Upper lobe of left lung (tissue), 6 donors: Measurements from ENCODE around the gene LRRC26. TPM values are rescaled to one million over a fixed set of nuclear protein-coding genes. Genes with fewer than 3 reads are reported as not detected.

Experiments
- ATAC-seq, 2 donors: fragments of 200-7000 bp; cut with Tn5 transposase; one replicate each; pipeline ENCODE4 v1.9.1; 2022; ENCODE audit warnings: mild to moderate bottlenecking in 2 of 2, moderate library complexity in 2 of 2; ENCODE audit not compliant: low FRiP score in 2 of 2
- DNase-seq, 2 donors: peaks; one replicate each; pipeline ENCODE4 v3.0.0-alpha.2; 2019 to 2020
- H3K27ac ChIP-seq, 4 donors: fragments of 200-600 bp; sonication (generic); one replicate each; pipeline ENCODE4 v1.5.1; 2016 to 2019
- H3K27me3 ChIP-seq, 4 donors: fragments of 200-600 bp; sonication (generic); one replicate each; pipeline ENCODE4 v1.5.1; 2017 to 2019
- H3K36me3 ChIP-seq, 4 donors: fragments of 200-600 bp; sonication (generic); one replicate each; pipeline ENCODE4 v1.5.1; 2016 to 2019
- H3K4me1 ChIP-seq, 4 donors: fragments of 200-600 bp; sonication (generic); one replicate each; pipeline ENCODE4 v1.5.1; 2018 to 2019
- H3K4me3 ChIP-seq, 4 donors: fragments of 200-600 bp; sonication (generic); one replicate each; pipeline ENCODE4 v1.5.1; 2017 to 2019; ENCODE audit warnings: mild to moderate bottlenecking in 2 of 4, moderate library complexity in 1 of 4
- H3K9me3 ChIP-seq, 4 donors: fragments of 200-600 bp; sonication (generic); one replicate each; pipeline ENCODE4 v1.5.1; 2018 to 2019
- EP300 ChIP-seq, 4 donors: sonication (generic); formaldehyde crosslinking; IDR thresholded peaks; one replicate each; pipeline ENCODE4 v1.5.1; 2017; ENCODE audit warnings: antibody characterized with exemption in 4 of 4, control low read depth in 2 of 4
- POLR2A ChIP-seq, 4 donors: fragments of 450-650 bp; IDR thresholded peaks; one replicate each; pipeline ENCODE4 v1.5.1; 2016 to 2017; ENCODE audit warnings: antibody characterized with exemption in 4 of 4, mild to moderate bottlenecking in 2 of 4
- POLR2AphosphoS5 ChIP-seq, 2 donors: sonication (generic); formaldehyde crosslinking; IDR thresholded peaks; one replicate each; pipeline ENCODE4 v1.5.1; 2017; ENCODE audit warnings: antibody characterized with exemption in 2 of 2
- WGBS, 2 donors: methylation state at CpG; one replicate each; pipeline ENCODE4 v1.1.5; 2017 to 2018; 5-methylcytosine and 5-hydroxymethylcytosine counted together
- total RNA-seq, 6 donors: library from RNA; depleted of rRNA in 4 of 6; stranded (reverse); fragments of >200 nt in 4 of 6; gene quantifications; one replicate each; pipeline versions ENCODE4 v1.1.0 to v1.2.1, GENCODE V29; 2016 to 2021
- TF ChIP-seq, protein P1 (sequence below), 6 experiments: fragments of 450-650 bp in 4 of 6; fragments of 200-600 bp in 2 of 6; sonication (generic) in 2 of 6; IDR thresholded peaks; one replicate each; pipeline ENCODE4 v1.5.1; 2016 to 2019; ENCODE audit warnings: antibody characterized with exemption in 6 of 6
- donor health status: DM: no; HTN: no; CAD: no; lungs with moderate emphysema.
- donor health status: DM: no; HTN: yes; CAD: no; lungs with severe emphysema.

Gene LRRC26
- total RNA-seq, 6 donors from 2014 or later, result 0.46 to 6.3 (median 1.7) TPM; not detected in 2

DNA sequence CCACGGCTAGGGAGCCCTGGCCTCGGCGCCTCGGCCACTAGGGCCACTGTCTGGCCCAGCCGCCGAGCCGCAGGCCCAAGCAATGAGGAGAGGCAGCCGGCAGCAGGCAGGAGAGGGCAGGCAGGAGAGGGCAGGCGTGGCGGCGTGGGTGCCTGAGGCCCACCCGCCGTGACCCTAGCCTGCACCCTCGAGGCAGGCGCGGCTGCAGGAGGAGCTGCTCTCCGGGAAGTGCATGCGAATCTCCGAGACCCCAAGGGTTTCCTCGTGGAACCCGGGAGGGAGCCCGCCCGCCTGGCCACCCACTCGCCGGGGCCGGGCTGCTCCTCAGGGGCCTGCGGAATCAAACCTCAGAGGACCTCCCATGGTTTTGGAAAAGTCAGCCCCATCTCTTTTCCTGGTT, 21.6 kb downstream of the LRRC26 start:
- H3K36me3 ChIP-seq, result no peaks in the 10 kb centered on the region
- H3K27ac ChIP-seq, result no peak overlapping the region
- H3K4me1 ChIP-seq, result no peaks in the 10 kb centered on the region
- ATAC-seq (no peak), DNase-seq (peak in 1 of 2 donors; percentile 72)
- TF ChIP-seq EP300 (IDR thresholded peaks at IDR 0.05), result no peak
- TF ChIP-seq, protein P1, sequence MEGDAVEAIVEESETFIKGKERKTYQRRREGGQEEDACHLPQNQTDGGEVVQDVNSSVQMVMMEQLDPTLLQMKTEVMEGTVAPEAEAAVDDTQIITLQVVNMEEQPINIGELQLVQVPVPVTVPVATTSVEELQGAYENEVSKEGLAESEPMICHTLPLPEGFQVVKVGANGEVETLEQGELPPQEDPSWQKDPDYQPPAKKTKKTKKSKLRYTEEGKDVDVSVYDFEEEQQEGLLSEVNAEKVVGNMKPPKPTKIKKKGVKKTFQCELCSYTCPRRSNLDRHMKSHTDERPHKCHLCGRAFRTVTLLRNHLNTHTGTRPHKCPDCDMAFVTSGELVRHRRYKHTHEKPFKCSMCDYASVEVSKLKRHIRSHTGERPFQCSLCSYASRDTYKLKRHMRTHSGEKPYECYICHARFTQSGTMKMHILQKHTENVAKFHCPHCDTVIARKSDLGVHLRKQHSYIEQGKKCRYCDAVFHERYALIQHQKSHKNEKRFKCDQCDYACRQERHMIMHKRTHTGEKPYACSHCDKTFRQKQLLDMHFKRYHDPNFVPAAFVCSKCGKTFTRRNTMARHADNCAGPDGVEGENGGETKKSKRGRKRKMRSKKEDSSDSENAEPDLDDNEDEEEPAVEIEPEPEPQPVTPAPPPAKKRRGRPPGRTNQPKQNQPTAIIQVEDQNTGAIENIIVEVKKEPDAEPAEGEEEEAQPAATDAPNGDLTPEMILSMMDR (IDR thresholded peaks at IDR 0.05), result no peak
- TF ChIP-seq POLR2AphosphoS5 (IDR thresholded peaks at IDR 0.05), result no peak
- no peak for TF ChIP-seq POLR2A (IDR thresholded peaks at IDR 0.05)
- H3K9me3 ChIP-seq, result peaks cover 0 to 6% (median 0%) of the 10 kb centered on the region in 4 donors
- H3K4me3 ChIP-seq, result no peak overlapping the region
- 63 to 73% methylated on average over 15 to 27 of the region's 27 CpGs for WGBS, 2 donors
- peaks cover 0 to 8% (median 0%) of the 10 kb centered on the region in 4 donors for H3K27me3 ChIP-seq

DNA sequence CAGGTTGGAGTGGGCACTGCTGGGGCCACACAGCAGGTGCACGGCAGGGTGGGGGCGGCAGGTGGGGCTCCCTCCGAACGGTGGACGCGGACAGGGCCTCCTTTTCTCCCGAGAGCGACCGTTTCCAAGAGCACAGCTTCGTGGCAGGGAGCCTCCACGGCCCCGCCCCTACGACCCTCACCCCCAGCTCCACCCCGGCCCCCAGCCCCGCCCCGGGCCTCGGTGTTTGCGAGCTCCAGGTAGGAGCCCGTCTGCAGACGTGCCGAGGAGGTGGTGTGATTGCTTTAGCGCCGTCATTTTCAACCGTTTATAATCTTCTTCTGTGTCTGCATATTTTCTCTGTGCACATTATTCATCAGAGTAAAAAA, 22.1 kb downstream of the LRRC26 start:
- no peak for ATAC-seq
- H3K9me3 ChIP-seq, result peaks cover 0 to 6% (median 0%) of the 10 kb centered on the region in 4 donors
- no peaks in the 10 kb centered on the region for H3K4me1 ChIP-seq
- 19 to 23% methylated on average over 11 to 22 of the region's 24 CpGs for WGBS, 2 donors
- peaks cover 0 to 8% (median 0%) of the 10 kb centered on the region in 4 donors for H3K27me3 ChIP-seq
- H3K36me3 ChIP-seq, result no peaks in the 10 kb centered on the region
- no peak overlapping the region for H3K4me3 ChIP-seq
- peak in 1 of 2 donors; percentile 74 for DNase-seq
- H3K27ac ChIP-seq, result no peak overlapping the region
- TF ChIP-seq POLR2A (IDR thresholded peaks at IDR 0.05) (no peak), POLR2AphosphoS5 (IDR thresholded peaks at IDR 0.05) (no peak), EP300 (IDR thresholded peaks at IDR 0.05) (no peak)
- TF ChIP-seq, protein P1 (IDR thresholded peaks at IDR 0.05), result no peak

DNA sequence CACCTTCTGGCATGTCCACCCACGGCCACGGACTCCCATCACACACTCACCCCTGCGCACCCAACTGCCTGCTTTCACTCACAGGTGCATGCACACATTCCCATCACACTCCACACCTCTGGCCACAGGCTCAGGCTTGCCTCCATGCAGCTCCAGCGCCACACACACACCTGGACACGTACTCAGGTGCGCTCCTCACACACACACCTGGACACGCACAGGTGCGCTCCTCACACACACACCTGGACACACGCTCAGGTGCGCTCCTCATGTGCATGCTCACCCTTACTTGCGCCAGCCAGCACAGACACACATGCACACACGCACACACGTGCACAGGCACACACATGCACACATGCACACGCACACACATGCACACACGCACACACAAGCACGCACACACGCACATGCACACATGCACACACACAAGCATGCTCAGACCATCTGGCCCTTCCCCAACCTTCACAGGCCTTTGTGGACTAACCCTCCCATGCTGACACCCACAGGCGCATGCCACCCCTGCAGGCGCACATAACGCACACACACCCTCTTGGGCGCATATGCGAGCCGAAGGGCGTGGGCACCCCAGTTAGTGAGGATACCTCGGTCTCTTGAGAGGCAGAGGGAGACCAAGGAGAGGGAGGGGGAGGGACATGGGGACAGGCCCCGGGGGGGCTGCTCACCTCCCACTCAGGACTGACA, 22.6 kb downstream of the LRRC26 start:
- Histone ChIP-seq H3K4me3 (no peak overlapping the region), H3K36me3 (no peaks in the 10 kb centered on the region), H3K9me3 (peaks cover 0 to 6% (median 0%) of the 10 kb centered on the region in 4 donors), H3K27ac (no peak overlapping the region), H3K27me3 (peaks cover 0 to 11% (median 0%) of the 10 kb centered on the region in 4 donors), H3K4me1 (no peaks in the 10 kb centered on the region)
- ATAC-seq (no peak), DNase-seq (peak in 1 of 2 donors; percentile 50)
- no peak for TF ChIP-seq POLR2AphosphoS5 (IDR thresholded peaks at IDR 0.05)
- no peak for TF ChIP-seq EP300 (IDR thresholded peaks at IDR 0.05)
- no peak for TF ChIP-seq POLR2A (IDR thresholded peaks at IDR 0.05)
- WGBS, 2 donors, result 78 to 90% methylated on average over 17 to 26 of the region's 26 CpGs

DNA sequence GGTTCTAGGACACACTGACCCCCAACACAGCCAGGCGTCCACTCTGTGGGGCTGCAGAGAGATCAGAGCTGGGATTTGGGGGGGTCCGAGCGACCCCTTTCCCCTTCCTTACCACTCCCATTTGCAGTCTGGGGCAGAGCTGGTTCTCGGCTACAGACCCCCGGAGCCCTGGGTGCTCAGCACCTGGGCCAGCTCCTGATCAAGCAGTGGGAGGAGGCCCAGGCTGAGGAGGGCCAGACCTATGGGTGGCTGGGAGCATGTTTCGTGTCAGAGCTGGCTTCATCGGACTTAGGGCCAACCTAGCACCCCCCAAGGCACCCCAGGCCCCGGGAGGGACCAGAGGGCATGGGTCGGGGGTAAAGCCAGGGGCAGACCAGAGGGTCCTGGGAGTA, 23.3 kb downstream of the LRRC26 start:
- ATAC-seq (no peak), DNase-seq (peak in 1 of 2 donors; percentile 45)
- Histone ChIP-seq H3K9me3 (peaks cover 0 to 6% (median 0%) of the 10 kb centered on the region in 4 donors), H3K27ac (no peak overlapping the region), H3K4me3 (no peak overlapping the region), H3K4me1 (no peaks in the 10 kb centered on the region), H3K27me3 (peaks cover 0 to 17% (median 0%) of the 10 kb centered on the region in 4 donors), H3K36me3 (no peaks in the 10 kb centered on the region)
- TF ChIP-seq POLR2A (IDR thresholded peaks at IDR 0.05), result no peak
- WGBS, 2 donors, result 43 to 70% methylated on average over 4 to 9 of the region's 9 CpGs

DNA sequence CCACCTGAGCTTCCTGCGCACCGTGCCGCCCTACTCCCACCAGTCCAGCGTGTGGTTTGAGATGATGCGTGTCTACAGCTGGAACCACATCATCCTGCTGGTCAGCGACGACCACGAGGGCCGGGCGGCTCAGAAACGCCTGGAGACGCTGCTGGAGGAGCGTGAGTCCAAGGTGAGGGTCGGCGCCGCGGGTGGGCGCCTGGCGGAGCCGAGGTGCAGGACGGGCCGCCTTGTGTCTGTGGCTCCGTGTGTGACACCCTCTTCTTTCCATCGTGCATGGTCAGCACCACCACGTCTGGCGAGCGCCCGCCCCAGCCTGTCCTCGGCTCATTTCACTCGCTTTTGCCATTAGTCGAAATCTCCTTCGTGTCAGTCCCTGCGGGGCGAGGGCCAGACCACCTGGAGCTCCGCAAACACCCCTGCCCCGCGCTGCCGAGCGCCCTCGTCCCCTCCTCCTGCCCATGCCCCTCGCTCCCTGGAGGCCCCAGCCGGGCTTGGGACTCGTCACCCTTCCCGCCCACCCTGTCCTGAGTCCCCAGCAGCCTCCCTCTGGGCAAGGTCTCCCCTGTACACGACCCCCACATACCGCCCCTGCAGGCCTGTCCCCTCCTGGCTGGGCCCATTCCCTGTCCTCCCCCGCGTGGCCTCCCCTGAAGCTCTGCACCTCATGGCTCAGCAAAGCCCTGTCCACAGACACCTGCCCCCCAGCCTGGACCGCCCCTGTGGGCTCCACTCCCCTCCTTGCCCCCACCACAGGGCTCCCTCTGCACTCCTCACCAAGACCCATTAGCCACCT, 23.9 kb downstream of the LRRC26 start:
- peaks cover 0 to 4% (median 0%) of the 10 kb centered on the region in 4 donors for H3K9me3 ChIP-seq
- no peak for ATAC-seq
- TF ChIP-seq, protein P1 (IDR thresholded peaks at IDR 0.05), result no peak
- TF ChIP-seq POLR2AphosphoS5 (IDR thresholded peaks at IDR 0.05) (no peak), EP300 (IDR thresholded peaks at IDR 0.05) (no peak), POLR2A (IDR thresholded peaks at IDR 0.05) (no peak)
- peak in 1 of 2 donors; percentile 82 for DNase-seq
- H3K27ac ChIP-seq, result no peak overlapping the region
- peaks cover 0 to 22% (median 0%) of the 10 kb centered on the region in 4 donors for H3K27me3 ChIP-seq
- no peaks in the 10 kb centered on the region for H3K36me3 ChIP-seq
- H3K4me3 ChIP-seq, result no peak overlapping the region
- H3K4me1 ChIP-seq, result no peaks in the 10 kb centered on the region
- 53 to 63% methylated on average over 24 to 34 of the region's 49 CpGs for WGBS, 2 donors
